ENCODE measurements around the gene OSBPL6. TPM values are rescaled to one million over a fixed set of nuclear protein-coding genes. Genes with fewer than 3 reads are reported as not detected.
"Not testable (repeated sequence)": the region's sequence is repeated elsewhere in the genome, so short reads cannot be mapped to it uniquely, and the experiment has no call there.

Gene OSBPL6
- total RNA-seq, 2 donors from 2014 or later, result 0.95 to 4.6 TPM

- Histone ChIP-seq H3K9me3 (no peaks in the 10 kb centered on the region), H3K36me3 (no peaks in the 10 kb centered on the region), H3K4me3 (no peak overlapping the region), H3K4me1 (ENCODE audit: control insufficient read depth in 1 of 2, low read depth in 2 of 2) (peaks cover 0 to 14% of the 10 kb centered on the region in 2 donors), H3K27ac (no peak overlapping the region), H3K27me3 (replicated peaks; ENCODE audit: insufficient read depth) (no peaks in the 10 kb centered on the region)
- ATAC-seq (ENCODE audit: insufficient number of reproducible peaks, low FRiP score, low read depth) (no peak), DNase-seq (ENCODE audit: low spot score) (no peak)
- TF ChIP-seq CTCF (IDR thresholded peaks at IDR 0.05), result no peak
Observed at GRCh38 chr2:178197791-178198190, 3.5 kb downstream of the OSBPL6 start.

GRCh38 chr2:178198441-178198840, 4.1 kb downstream of the OSBPL6 start:
- DNase-seq (ENCODE audit: low spot score); ATAC-seq (ENCODE audit: insufficient number of reproducible peaks, low FRiP score, low read depth): not testable (repeated sequence)

GRCh38 chr2:178199334-178199733, 5.0 kb downstream of the OSBPL6 start:
- H3K4me3 ChIP-seq, result no peak overlapping the region
- peaks cover 0 to 7% of the 10 kb centered on the region in 2 donors for H3K4me1 ChIP-seq (ENCODE audit: control insufficient read depth in 1 of 2, low read depth in 2 of 2)
- TF ChIP-seq CTCF (IDR thresholded peaks at IDR 0.05), result no peak
- H3K27me3 ChIP-seq (replicated peaks; ENCODE audit: insufficient read depth), result no peaks in the 10 kb centered on the region
- H3K36me3 ChIP-seq, result no peaks in the 10 kb centered on the region
- DNase-seq (ENCODE audit: low spot score) (no peak), ATAC-seq (ENCODE audit: insufficient number of reproducible peaks, low FRiP score, low read depth) (no peak)
- H3K9me3 ChIP-seq, result no peaks in the 10 kb centered on the region
- H3K27ac ChIP-seq, result no peak overlapping the region

More at GRCh38 chr2:178198441-178198840, 4.1 kb downstream of the OSBPL6 start:
- not testable (repeated sequence) for H3K36me3 ChIP-seq; H3K27ac ChIP-seq; H3K9me3 ChIP-seq; H3K27me3 ChIP-seq (replicated peaks; ENCODE audit: insufficient read depth); H3K4me3 ChIP-seq
- peaks cover 0 to 10% of the 10 kb centered on the region in 2 donors for H3K4me1 ChIP-seq (ENCODE audit: control insufficient read depth in 1 of 2, low read depth in 2 of 2)

- ATAC-seq (ENCODE audit: insufficient number of reproducible peaks, low FRiP score, low read depth) (no peak), DNase-seq (ENCODE audit: low spot score) (no peak)
- Histone ChIP-seq H3K27ac (no peak overlapping the region), H3K36me3 (no peaks in the 10 kb centered on the region), H3K27me3 (replicated peaks; ENCODE audit: insufficient read depth) (no peaks in the 10 kb centered on the region), H3K4me3 (no peak overlapping the region), H3K4me1 (ENCODE audit: control insufficient read depth in 1 of 2, low read depth in 2 of 2) (peaks cover 0 to 7% of the 10 kb centered on the region in 2 donors), H3K9me3 (no peaks in the 10 kb centered on the region)
- TF ChIP-seq CTCF (IDR thresholded peaks at IDR 0.05), result no peak
Observed at GRCh38 chr2:178200331-178200730, 6.0 kb downstream of the OSBPL6 start.

- H3K9me3 ChIP-seq, result no peaks in the 10 kb centered on the region
- no peaks in the 10 kb centered on the region for H3K36me3 ChIP-seq
- no peak overlapping the region for H3K4me3 ChIP-seq
- ATAC-seq (ENCODE audit: insufficient number of reproducible peaks, low FRiP score, low read depth) (no peak), DNase-seq (ENCODE audit: low spot score) (no peak)
- no peak overlapping the region for H3K27ac ChIP-seq
- H3K4me1 ChIP-seq (ENCODE audit: control insufficient read depth in 1 of 2, low read depth in 2 of 2), result no peaks in the 10 kb centered on the region
- no peak for TF ChIP-seq CTCF (IDR thresholded peaks at IDR 0.05)
- no peaks in the 10 kb centered on the region for H3K27me3 ChIP-seq (replicated peaks; ENCODE audit: insufficient read depth)
Observed at GRCh38 chr2:178202927-178203326, 8.6 kb downstream of the OSBPL6 start.

- DNase-seq (ENCODE audit: low spot score), result no peak
- ATAC-seq (ENCODE audit: insufficient number of reproducible peaks, low FRiP score, low read depth), result no peak
- no peak overlapping the region for H3K4me3 ChIP-seq
- no peaks in the 10 kb centered on the region for H3K9me3 ChIP-seq
- H3K4me1 ChIP-seq (ENCODE audit: control insufficient read depth in 1 of 2, low read depth in 2 of 2), result no peaks in the 10 kb centered on the region
- H3K36me3 ChIP-seq, result no peaks in the 10 kb centered on the region
- no peak overlapping the region for H3K27ac ChIP-seq
- H3K27me3 ChIP-seq (replicated peaks; ENCODE audit: insufficient read depth), result no peaks in the 10 kb centered on the region
- TF ChIP-seq CTCF (IDR thresholded peaks at IDR 0.05), result no peak
Observed at GRCh38 chr2:178204977-178205376, 10.7 kb downstream of the OSBPL6 start.

Data from thoracic aorta (tissue), 2 donors.